NB4 (cell line): Measurements from ENCODE around the gene NUDT4B.
"Not testable (repeated sequence)": the region's sequence is repeated elsewhere in the genome, so short reads cannot be mapped to it uniquely, and the experiment has no call there.

Experiments
- POLR2A ChIP-seq: IDR thresholded peaks from 2 replicates; pipeline ENCODE4 v1.6.1; 2011; ENCODE audit warnings: mild to moderate bottlenecking; ENCODE audit not compliant: insufficient read length; ENCODE audit errors: extremely low read depth
- TF ChIP-seq, protein P1 (sequence below): IDR thresholded peaks from one replicate; pipeline ENCODE4 v1.5.1; 2012; ENCODE audit warnings: low read depth, low read length

DNA sequence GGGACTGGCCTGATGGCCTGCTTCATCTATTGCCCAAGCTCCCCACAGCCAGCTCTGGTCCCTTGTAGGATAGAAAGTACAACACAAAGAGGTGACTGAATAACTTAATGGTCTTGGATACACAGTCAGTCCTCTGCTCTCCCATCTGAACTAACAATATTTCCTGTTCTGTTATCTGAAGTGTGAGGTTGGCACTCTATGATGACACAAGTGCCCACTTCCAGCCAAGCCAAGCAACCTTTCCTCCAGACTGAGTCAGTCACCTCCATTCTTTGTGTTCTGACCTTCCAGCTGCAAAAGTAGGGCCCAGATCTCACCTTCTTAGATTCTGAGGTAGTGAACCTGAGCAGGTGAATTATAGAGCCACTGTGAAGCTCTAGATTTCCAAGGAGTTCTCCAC, 8.9 kb downstream of the NUDT4B start:
- TF ChIP-seq POLR2A, result not testable (repeated sequence)
- TF ChIP-seq, protein P1, sequence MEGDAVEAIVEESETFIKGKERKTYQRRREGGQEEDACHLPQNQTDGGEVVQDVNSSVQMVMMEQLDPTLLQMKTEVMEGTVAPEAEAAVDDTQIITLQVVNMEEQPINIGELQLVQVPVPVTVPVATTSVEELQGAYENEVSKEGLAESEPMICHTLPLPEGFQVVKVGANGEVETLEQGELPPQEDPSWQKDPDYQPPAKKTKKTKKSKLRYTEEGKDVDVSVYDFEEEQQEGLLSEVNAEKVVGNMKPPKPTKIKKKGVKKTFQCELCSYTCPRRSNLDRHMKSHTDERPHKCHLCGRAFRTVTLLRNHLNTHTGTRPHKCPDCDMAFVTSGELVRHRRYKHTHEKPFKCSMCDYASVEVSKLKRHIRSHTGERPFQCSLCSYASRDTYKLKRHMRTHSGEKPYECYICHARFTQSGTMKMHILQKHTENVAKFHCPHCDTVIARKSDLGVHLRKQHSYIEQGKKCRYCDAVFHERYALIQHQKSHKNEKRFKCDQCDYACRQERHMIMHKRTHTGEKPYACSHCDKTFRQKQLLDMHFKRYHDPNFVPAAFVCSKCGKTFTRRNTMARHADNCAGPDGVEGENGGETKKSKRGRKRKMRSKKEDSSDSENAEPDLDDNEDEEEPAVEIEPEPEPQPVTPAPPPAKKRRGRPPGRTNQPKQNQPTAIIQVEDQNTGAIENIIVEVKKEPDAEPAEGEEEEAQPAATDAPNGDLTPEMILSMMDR, result not testable (repeated sequence)
